Purkinje cell (primary cell): ENCODE data around the gene FANCE. TPM values are rescaled to one million over a fixed set of nuclear protein-coding genes. Genes with fewer than 3 reads are reported as not detected.

Source experiments
- polyA plus RNA-seq: library from polyadenylated mRNA; unstranded; fragments of >200 nt; fragmentation: Nextera tagmentation; gene quantifications from 2 replicates; pipeline ENCODE4 v1.2.1, GENCODE V29; 2014

FANCE gene
- not detected in 2 replicates for polyA plus RNA-seq

GRCh38 chr6:35452183-35453090, at the start of gene FANCE:
FANCE (plus strand) TSS chr6:35452338; CDS start chr6:35452546, 208 bp downstream.

GRCh38 chr6:35468181-35468979, 16.2 kb downstream of the FANCE start, which contains the start of gene RPL10A:
RPL10A (plus strand) TSS chr6:35468401; CDS start chr6:35468435, 34 bp downstream.

GRCh38 chr6:35496841-35497570, 44.9 kb downstream of the FANCE start, which contains the start of gene TEAD3:
TEAD3 (minus strand) TSS chr6:35497079.

GRCh38 chr6:35512740-35513139, 60.6 kb downstream of the FANCE start, which contains the start of gene TULP1:
TULP1 (minus strand) TSS chr6:35512896; CDS start chr6:35512858, 38 bp downstream.

Other genes with a start within 250 kb of the FANCE start
- 1.6 and 2.1 TPM in 2 replicates for gene SCUBE3, start 238.4 kb upstream of the FANCE start, polyA plus RNA-seq
- gene ZNF76, start 192.6 kb upstream of the FANCE start, polyA plus RNA-seq, result 2.1 and 3.1 TPM in 2 replicates
- 0.66 and 2.3 TPM in 2 replicates for gene DEF6, start 154.5 kb upstream of the FANCE start, polyA plus RNA-seq
- 0.11 and 0.28 TPM in 2 replicates for gene PPARD, start 109.8 kb upstream of the FANCE start, polyA plus RNA-seq
- 445 and 454 TPM in 2 replicates for gene RPL10A, start 16.1 kb downstream of the FANCE start, polyA plus RNA-seq
- 0.19 and 0.31 TPM in 2 replicates for gene TEAD3, start 44.7 kb downstream of the FANCE start, polyA plus RNA-seq
- not detected in 2 replicates for gene TULP1, start 60.6 kb downstream of the FANCE start, polyA plus RNA-seq
- 0.43 TPM in 1 of 2 replicates, not detected in the other for gene FKBP5, start 236.6 kb downstream of the FANCE start, polyA plus RNA-seq